AG04449 (cell line): Measurements from ENCODE around the gene MRFAP1L1.

Experiments used
- CTCF ChIA-PET: fragments of 350-600 bp; formaldehyde crosslinking; extraction: SDS; loops from one replicate; lab custom pipeline; 2021; ENCODE audit warnings: antibody characterized with exemption; lab: Yijun Ruan, JAX
- POLR2A ChIA-PET: fragments of 400-600, 350-600 bp; formaldehyde crosslinking; extraction: SDS; loops from one replicate; lab custom pipeline; 2020; ENCODE audit warnings: antibody characterized with exemption, inconsistent platforms; lab: Yijun Ruan, JAX
- DNase-seq: peaks from one replicate; pipeline ENCODE4 v3.0.0-alpha.2; 2010; ENCODE audit warnings: low read depth, low spot score
- H3K4me3 ChIP-seq: 2 replicates; pipeline ENCODE4 v1.5.1; 2011; ENCODE audit warnings: low read depth, mild to moderate bottlenecking, control low read depth, low read length
- TF ChIP-seq, protein P1 (sequence below): IDR thresholded peaks from one replicate; pipeline ENCODE4 v1.5.1; 2011; ENCODE audit warnings: mild to moderate bottlenecking, moderate library complexity, low read length, control low read depth, inconsistent platforms; ENCODE audit not compliant: insufficient read depth; ENCODE audit errors: missing control alignments

The MRFAP1L1 gene

DNA sequence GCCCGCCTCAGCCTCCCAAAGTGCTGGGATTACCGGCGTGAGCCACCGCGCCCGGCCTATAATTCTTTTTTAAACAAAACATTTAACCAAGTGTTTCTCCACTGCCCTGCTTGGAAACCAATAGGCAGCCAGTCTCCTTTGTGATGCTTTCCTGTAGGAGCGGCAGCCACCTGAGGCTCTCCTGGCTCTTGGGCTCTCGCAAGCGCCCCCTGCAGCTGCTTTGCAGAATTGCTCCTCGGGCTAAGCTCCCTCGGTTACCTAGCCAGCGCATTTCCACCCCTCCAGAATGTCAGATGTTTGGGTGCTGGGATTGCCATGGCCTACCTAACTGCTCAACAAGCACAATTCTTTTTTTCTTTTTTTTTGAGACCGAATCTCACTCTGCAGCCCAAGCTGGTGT is 8.3 kb downstream of the MRFAP1L1 start:
- no peak for DNase-seq
- POLR2A ChIA-PET: no interaction called here
- CTCF ChIA-PET: interaction anchor here (0.7 to 0.9 kb wide), 2 partner anchors 15 to 104 kb away, joined by 3 read pairs; no protein-coding TSS in a partner anchor
- H3K4me3 ChIP-seq: no peak overlapping the region
- TF ChIP-seq, protein P1, sequence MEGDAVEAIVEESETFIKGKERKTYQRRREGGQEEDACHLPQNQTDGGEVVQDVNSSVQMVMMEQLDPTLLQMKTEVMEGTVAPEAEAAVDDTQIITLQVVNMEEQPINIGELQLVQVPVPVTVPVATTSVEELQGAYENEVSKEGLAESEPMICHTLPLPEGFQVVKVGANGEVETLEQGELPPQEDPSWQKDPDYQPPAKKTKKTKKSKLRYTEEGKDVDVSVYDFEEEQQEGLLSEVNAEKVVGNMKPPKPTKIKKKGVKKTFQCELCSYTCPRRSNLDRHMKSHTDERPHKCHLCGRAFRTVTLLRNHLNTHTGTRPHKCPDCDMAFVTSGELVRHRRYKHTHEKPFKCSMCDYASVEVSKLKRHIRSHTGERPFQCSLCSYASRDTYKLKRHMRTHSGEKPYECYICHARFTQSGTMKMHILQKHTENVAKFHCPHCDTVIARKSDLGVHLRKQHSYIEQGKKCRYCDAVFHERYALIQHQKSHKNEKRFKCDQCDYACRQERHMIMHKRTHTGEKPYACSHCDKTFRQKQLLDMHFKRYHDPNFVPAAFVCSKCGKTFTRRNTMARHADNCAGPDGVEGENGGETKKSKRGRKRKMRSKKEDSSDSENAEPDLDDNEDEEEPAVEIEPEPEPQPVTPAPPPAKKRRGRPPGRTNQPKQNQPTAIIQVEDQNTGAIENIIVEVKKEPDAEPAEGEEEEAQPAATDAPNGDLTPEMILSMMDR: peak; percentile 16

DNA sequence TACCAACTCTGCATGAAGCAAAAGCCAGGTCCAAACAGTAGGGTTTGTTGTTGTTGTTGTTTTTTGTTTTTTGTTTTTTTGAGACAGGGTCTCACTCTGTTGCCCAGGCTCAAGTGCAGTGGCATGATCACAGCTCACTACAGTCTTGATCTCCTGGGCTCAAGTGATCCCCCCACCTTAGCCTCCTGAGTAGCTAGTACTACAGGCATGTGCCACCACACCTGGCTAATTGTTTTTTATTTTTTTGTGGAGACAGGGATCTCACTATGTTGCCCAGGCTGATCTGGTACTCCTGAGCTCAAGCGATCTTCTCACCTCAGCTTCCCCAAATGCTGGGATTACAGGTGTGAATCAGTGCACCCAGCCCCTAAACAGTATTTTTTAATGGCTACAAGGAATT is 9.8 kb downstream of the MRFAP1L1 start:
- DNase-seq: no peak
- ChIA-PET CTCF (no interaction called here), POLR2A (no interaction called here)
- TF ChIP-seq, protein P1: no peak
- no peak overlapping the region for H3K4me3 ChIP-seq

DNA sequence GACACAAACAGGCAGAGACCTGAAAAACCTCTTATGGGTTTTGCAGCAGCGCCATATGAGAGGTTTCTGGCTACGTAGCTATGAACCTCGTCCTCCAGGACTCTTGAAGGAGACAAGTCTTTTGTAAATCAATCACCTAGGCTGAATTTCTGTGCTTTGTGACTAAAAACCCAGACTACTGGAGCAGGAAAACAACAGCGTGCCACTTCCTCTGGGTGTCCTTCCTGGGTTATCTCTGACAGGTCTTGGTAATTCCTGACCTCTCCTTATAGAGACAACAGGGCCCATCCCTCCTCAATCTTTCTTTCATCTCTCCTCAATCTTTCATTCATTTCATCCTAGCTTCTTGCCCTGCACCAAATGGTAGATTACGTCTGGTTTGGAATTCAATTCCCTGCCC is 10.3 kb downstream of the MRFAP1L1 start:
- no peak overlapping the region for H3K4me3 ChIP-seq
- ChIA-PET POLR2A (no interaction called here), CTCF (no interaction called here)
- TF ChIP-seq, protein P1: no peak
- DNase-seq: no peak

DNA sequence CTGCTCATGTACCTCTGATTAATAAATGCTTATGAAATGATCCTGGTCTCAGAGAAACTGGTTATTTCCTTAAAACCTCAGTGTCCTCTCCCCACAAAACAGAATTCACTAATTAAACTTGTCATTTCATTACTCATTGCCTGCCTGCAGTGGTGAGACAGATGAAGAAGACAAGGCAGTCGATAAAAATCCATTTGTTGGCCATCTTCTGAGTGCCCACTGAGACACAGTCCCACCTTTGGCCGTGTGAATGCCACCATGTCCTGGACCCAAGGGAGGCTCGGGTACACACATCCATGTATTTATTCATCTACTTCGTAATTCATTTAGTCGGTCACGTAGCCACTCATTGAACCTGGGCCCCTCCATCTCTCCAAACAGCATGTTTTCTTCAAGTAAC is 12.5 kb downstream of the MRFAP1L1 start:
- H3K4me3 ChIP-seq: no peak overlapping the region
- POLR2A ChIA-PET: no interaction called here
- TF ChIP-seq, protein P1: no peak
- CTCF ChIA-PET: no interaction called here
- no peak for DNase-seq

DNA sequence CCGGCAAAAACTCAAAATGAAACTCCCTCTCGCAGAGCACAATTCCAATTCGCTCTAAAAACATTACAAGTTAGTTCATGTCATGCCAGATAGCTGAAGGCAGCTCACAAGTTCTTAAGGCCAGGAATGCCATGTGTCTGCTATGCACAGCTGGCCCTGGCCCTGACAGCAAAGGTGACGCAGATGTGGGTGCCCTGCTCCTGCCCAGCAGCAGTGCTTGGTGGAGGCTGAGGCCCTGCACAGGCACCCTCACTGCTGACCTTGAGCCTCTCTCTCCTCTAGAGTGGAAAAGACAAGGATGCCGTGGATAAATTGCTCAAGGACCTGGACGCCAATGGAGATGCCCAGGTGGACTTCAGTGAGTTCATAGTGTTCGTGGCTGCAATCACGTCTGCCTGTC is 13.1 kb downstream of the MRFAP1L1 start:
- DNase-seq: no peak
- ChIA-PET POLR2A (no interaction called here), CTCF (no interaction called here)
- TF ChIP-seq, protein P1: no peak
- no peak overlapping the region for H3K4me3 ChIP-seq

DNA sequence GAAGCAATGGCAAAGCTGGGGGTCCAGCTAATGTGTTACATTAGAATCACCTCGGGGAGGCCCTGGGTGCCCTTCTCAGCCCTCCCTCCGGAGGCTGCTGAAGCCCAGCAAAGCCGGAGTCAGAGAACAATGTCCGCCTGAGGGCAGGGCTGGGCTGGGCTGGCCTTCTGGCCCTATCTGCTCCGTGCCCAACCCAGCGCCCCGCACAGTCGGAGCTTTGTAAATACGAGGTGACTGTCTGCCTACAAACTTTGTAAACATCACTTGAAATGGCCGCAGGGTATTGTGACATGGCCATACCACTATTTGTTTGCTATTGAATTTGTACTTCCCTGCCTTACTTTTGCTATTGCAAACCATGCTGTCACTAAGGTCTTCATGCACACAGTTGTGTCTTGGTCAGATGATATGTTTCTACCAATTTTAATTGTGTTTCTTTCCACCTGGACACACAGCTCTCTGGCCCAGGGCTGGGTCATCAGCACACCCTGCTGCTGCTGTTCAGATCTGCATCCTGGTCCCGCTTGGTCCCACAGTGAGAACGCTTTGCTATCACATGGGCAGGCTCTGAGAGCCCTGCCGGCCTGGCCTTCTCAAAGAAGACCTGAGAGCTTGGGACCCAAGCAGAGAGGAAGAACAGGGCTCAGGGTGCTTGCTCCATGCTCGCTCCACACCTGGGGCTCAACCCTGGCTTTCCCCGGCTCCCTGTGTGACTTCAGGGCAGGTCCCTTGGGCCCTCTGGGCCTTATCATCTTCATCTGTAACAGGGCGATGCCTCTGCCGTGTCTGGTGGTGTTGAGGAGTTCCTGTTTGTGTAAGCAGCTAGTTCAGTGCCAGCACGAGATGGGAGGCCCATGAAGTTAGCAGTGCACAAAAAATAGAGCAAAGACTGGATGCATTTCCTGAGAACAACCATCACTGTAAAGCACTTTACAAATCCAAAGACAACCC is 13.7 kb downstream of the MRFAP1L1 start:
- H3K4me3 ChIP-seq: no peak overlapping the region
- ChIA-PET POLR2A (no interaction called here), CTCF (no interaction called here)
- DNase-seq: no peak
- TF ChIP-seq, protein P1: no peak
